Measurements from ENCODE around the gene BMPR1A. TPM values are rescaled to one million over a fixed set of nuclear protein-coding genes. Genes with fewer than 3 reads are reported as not detected.

Gene BMPR1A
- total and polyA plus RNA-seq, 9 of the 15 experiments (the other 6 are each of a cell fraction or from before 2014, with no cell fraction given), result 1.6 to 17.5 (median 9.1) TPM

GRCh38 chr10:86942441-86943315 lies 186.3 kb downstream of the BMPR1A start:
- Histone ChIP-seq H3K9ac (ENCODE audit: insufficient read depth in 1 of 2, low read depth in 2 of 2, low read length in 2 of 2) (no peak overlapping the region), H3K36me3 (ENCODE audit: control insufficient read depth, insufficient read depth, low read length) (no peaks in the 10 kb centered on the region), H4K20me1 (replicated peaks; ENCODE audit: control insufficient read depth, insufficient read depth, low read length) (no peaks in the 10 kb centered on the region), H3K9me1 (ENCODE audit: control insufficient read depth, insufficient read depth, low read length) (no peaks in the 10 kb centered on the region), H3K4me3 (no peak overlapping the region), H3K27ac (ENCODE audit: extremely low read depth, low read depth, low read length) (no peak overlapping the region), H3K4me2 (ENCODE audit: insufficient read depth, low read length) (no peak overlapping the region), H3K79me2 (ENCODE audit: control insufficient read depth, insufficient read depth, low read length) (no peaks in the 10 kb centered on the region), H3K4me1 (replicated peaks in 1 of 2; ENCODE audit: control insufficient read depth in 2 of 2, insufficient read depth in 2 of 2, low read length in 2 of 2) (peaks cover 0 to 20% of the 10 kb centered on the region in 2 experiments; a peak in 2 of 5 replicates), H3K27me3 (ENCODE audit: control insufficient read depth in 2 of 2, insufficient read depth in 2 of 2, low read length in 2 of 2) (no peaks in the 10 kb centered on the region), H3K9me3 (replicated peaks; ENCODE audit: control insufficient read depth, insufficient read depth, low read depth, low read length) (no peaks in the 10 kb centered on the region), H2AFZ (ENCODE audit: low read depth, low read length) (no peak overlapping the region)
- DNase-seq (ENCODE audit: extremely low read depth in 1 of 4, low spot score in 3 of 4) (no peak), ATAC-seq (no peak), FAIRE-seq (no peak)
- 95% methylated on average over 43 of the region's 94 CpGs for WGBS (ENCODE audit: insufficient coverage, low coverage, missing lambda C conversion rate)
- TF ChIP-seq LARP7 (IDR thresholded peaks at IDR 0.05), result no peak
- TF ChIP-seq, protein P1, sequence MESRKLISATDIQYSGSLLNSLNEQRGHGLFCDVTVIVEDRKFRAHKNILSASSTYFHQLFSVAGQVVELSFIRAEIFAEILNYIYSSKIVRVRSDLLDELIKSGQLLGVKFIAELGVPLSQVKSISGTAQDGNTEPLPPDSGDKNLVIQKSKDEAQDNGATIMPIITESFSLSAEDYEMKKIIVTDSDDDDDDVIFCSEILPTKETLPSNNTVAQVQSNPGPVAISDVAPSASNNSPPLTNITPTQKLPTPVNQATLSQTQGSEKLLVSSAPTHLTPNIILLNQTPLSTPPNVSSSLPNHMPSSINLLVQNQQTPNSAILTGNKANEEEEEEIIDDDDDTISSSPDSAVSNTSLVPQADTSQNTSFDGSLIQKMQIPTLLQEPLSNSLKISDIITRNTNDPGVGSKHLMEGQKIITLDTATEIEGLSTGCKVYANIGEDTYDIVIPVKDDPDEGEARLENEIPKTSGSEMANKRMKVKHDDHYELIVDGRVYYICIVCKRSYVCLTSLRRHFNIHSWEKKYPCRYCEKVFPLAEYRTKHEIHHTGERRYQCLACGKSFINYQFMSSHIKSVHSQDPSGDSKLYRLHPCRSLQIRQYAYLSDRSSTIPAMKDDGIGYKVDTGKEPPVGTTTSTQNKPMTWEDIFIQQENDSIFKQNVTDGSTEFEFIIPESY (CRISPR knock-in tag; IDR thresholded peaks at IDR 0.05), result peak; percentile 75
- ChIA-PET CTCF (ENCODE audit: low intra/inter-chr PET ratio) (interaction anchor here (0.7 kb wide), 2 partner anchors 22 to 154 kb away, joined by 3 read pairs; no protein-coding TSS in a partner anchor), POLR2A (interaction anchor here (0.6 kb wide), 1 partner anchor 232 kb away, joined by 4 read pairs; no protein-coding TSS in a partner anchor)
- intact Hi-C loops (cut with micrococcal nuclease) (no loop called here), in situ Hi-C loops (cut with MboI) (no loop called here)
- no TSS peak for BruUV-seq (replicated peaks)

Data from K562 (cell line).